CD14-positive monocyte (primary cell): ENCODE results near the gene PDE6B. TPM values are rescaled to one million over a fixed set of nuclear protein-coding genes. Genes with fewer than 3 reads are reported as not detected.

Source experiments
- DNase-seq, 3 donors: peaks; one replicate each; pipeline ENCODE4 v3.0.0-alpha.2; 2011 to 2022
- H2AFZ ChIP-seq: 2 replicates; pipeline ENCODE4 v1.6.0; 2012; ENCODE audit warnings: mild to moderate bottlenecking, low read depth, low read length, inconsistent platforms; ENCODE audit not compliant: insufficient read depth, poor library complexity, severe bottlenecking
- H3K27ac ChIP-seq, 2 donors: 1 replicate in 1 of 2; 2 replicates in 1 of 2; pipeline ENCODE4 v1.5.1; 2012 to 2013; ENCODE audit warnings: low read length in 2 of 2, control low read depth in 1 of 2, inconsistent platforms in 1 of 2, low read depth in 1 of 2, mild to moderate bottlenecking in 1 of 2
- H3K27me3 ChIP-seq, 2 donors: one replicate each; pipeline versions ENCODE4 v1.6.0 to v1.6.1; 2011 to 2013; ENCODE audit warnings: low read length in 2 of 2; ENCODE audit not compliant: control insufficient read depth in 2 of 2, insufficient read depth in 2 of 2
- H3K36me3 ChIP-seq, 2 donors: replicated peaks in 1 of 2; 1 replicate in 1 of 2; 2 replicates in 1 of 2; pipeline versions ENCODE4 v1.5.1 to v1.6.1; 2012 to 2013; ENCODE audit warnings: low read length in 2 of 2, control low read depth in 1 of 2, inconsistent platforms in 1 of 2, mild to moderate bottlenecking in 1 of 2; ENCODE audit not compliant: insufficient read depth in 2 of 2, control insufficient read depth in 1 of 2
- H3K4me1 ChIP-seq, 2 donors: 1 replicate in 1 of 2; 2 replicates in 1 of 2; pipeline versions ENCODE4 v1.5.1 to v1.6.1; 2012 to 2013; ENCODE audit warnings: low read length in 2 of 2, control low read depth in 1 of 2, inconsistent platforms in 1 of 2, mild to moderate bottlenecking in 1 of 2, moderate library complexity in 1 of 2; ENCODE audit not compliant: insufficient read depth in 2 of 2, control insufficient read depth in 1 of 2
- H3K4me2 ChIP-seq: replicated peaks from 2 replicates; pipeline ENCODE3; 2012; ENCODE audit warnings: low read length, moderate library complexity, mild to moderate bottlenecking; ENCODE audit not compliant: poor library complexity, severe bottlenecking; ENCODE audit errors: extremely low read depth
- H3K4me3 ChIP-seq, 3 experiments: fragments of 200-600 bp in 1 of 3; sonication (generic) in 1 of 3; replicated peaks in 1 of 3; 1 replicate in 2 of 3; 2 replicates in 1 of 3; pipeline ENCODE4 v1.5.1; 2011 to 2013; ENCODE audit warnings: low read length in 3 of 3, mild to moderate bottlenecking in 3 of 3, control low read depth in 2 of 3, low read depth in 2 of 3, inconsistent platforms in 1 of 3, moderate library complexity in 1 of 3
- H3K79me2 ChIP-seq: 2 replicates; pipeline ENCODE4 v1.6.0; 2012; ENCODE audit warnings: mild to moderate bottlenecking, control low read depth, inconsistent platforms, low read length, moderate library complexity; ENCODE audit not compliant: insufficient read depth
- H3K9ac ChIP-seq: 2 replicates; pipeline ENCODE4 v1.6.0; 2017; ENCODE audit warnings: low read length, mild to moderate bottlenecking; ENCODE audit not compliant: insufficient read depth, poor library complexity, severe bottlenecking
- H3K9me3 ChIP-seq, 2 donors: replicated peaks in 1 of 2; 1 replicate in 1 of 2; 2 replicates in 1 of 2; pipeline versions ENCODE4 v1.5.1 to v1.6.1; 2012 to 2013; ENCODE audit warnings: low read length in 2 of 2, control low read depth in 1 of 2; ENCODE audit not compliant: control insufficient read depth in 1 of 2, insufficient read depth in 1 of 2
- H4K20me1 ChIP-seq: 2 replicates; pipeline ENCODE4 v1.6.0; 2012; ENCODE audit warnings: mild to moderate bottlenecking, low read length, control low read depth, moderate library complexity; ENCODE audit not compliant: insufficient read depth
- H3K27ac Mint-ChIP-seq, 7 donors: one replicate each; pipeline ENCODE4 v1.8.0; 2020; ENCODE audit warnings: mild to moderate bottlenecking in 7 of 7, mixed read lengths in 7 of 7, moderate library complexity in 6 of 7, inconsistent platforms in 2 of 7
- H3K27me3 Mint-ChIP-seq, 3 donors: one replicate each; pipeline ENCODE4 v1.8.0; 2021 to 2022; ENCODE audit warnings: low read depth in 3 of 3, mild to moderate bottlenecking in 3 of 3, mixed read lengths in 3 of 3, moderate library complexity in 3 of 3, inconsistent platforms in 1 of 3
- H3K36me3 Mint-ChIP-seq, 2 donors: one replicate each; pipeline ENCODE4 v1.8.0; 2020; ENCODE audit warnings: mixed read lengths in 2 of 2, inconsistent platforms in 1 of 2, mild to moderate bottlenecking in 1 of 2
- H3K4me1 Mint-ChIP-seq: one replicate; pipeline ENCODE4 v1.8.0; 2020; ENCODE audit warnings: mild to moderate bottlenecking, mixed read lengths
- H3K4me3 Mint-ChIP-seq, 2 donors: one replicate each; pipeline ENCODE4 v1.8.0; 2020; ENCODE audit warnings: mild to moderate bottlenecking in 2 of 2, mixed read lengths in 2 of 2, moderate library complexity in 1 of 2
- H3K9me3 Mint-ChIP-seq, 7 donors: one replicate each; pipeline ENCODE4 v1.8.0; 2020 to 2022; ENCODE audit warnings: mixed read lengths in 7 of 7, mild to moderate bottlenecking in 6 of 7, moderate library complexity in 6 of 7, inconsistent platforms in 2 of 7
- CTCF ChIP-seq: fragments of 200-600 bp; IDR thresholded peaks from one replicate; pipeline ENCODE4 v1.8.0; 2022; ENCODE audit warnings: antibody characterized with exemption, mild to moderate bottlenecking
- WGBS: methylation state at CpG from one replicate; pipeline ENCODE4 v1.1.5; 2013; ENCODE audit warnings: missing lambda C conversion rate; ENCODE audit not compliant: insufficient coverage; 5-methylcytosine and 5-hydroxymethylcytosine counted together
- intact Hi-C, 2 donors: fragments of 100-400 bp; cut with micrococcal nuclease; formaldehyde crosslinking; loops; one replicate each; pipeline versions ENCODE4 v1.15.0 to v1.15.1; 2023
- polyA plus RNA-seq, 3 donors: library from polyadenylated mRNA; depleted of rRNA in 1 of 3; unstranded in 2 of 3; stranded (reverse) in 1 of 3; fragments of 300-500 nt in 2 of 3; fragments of >200 nt in 1 of 3; fragmentation: Illumina TruSeq in 2 of 3; gene quantifications; 1 replicate in 2 of 3; 2 replicates in 1 of 3; pipeline ENCODE4 v1.2.3, GENCODE V29; 2012 to 2021

Gene PDE6B
- polyA plus RNA-seq, 3 donors, result 3.7 to 6.3 (median 4.6) TPM

DNA sequence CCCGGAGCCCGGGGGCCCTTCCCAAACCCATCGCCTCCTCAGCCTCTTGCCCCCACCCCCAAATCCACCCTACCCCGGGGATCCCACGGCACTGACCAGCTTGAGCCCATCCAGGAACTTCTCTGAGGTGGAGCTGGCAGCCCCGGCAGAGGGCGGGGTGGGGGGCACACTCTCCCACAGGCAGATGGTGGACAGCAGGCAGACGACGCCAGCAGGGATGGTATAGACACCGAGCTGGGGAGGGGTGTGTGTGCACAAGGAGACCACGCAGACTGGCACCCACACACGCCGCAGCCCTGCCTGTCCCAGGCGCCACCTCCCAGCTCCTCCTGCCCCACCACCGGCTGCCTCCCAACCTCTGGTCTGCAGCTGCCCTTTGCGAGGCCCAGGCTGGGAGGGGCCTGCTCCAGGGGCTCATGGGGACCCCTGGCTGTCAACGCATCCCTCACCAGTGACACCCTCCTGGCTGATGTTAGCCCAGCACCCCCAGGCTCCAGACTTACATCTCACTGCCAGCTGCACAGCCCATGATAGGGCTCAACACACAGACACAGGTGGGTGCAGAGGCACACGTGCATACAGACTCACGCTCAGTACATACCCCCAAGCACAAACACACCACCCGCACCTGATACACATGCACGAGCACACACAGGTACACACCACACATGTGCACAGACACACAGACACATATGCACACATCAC lies 59.4 kb downstream of the PDE6B start:
- Mint-ChIP-seq H3K27ac (peak overlapping the region in 3 of 7 donors; percentile 2 to 57 (median 25)), H3K27me3 (peaks cover 0 to 12% (median 4%) of the 10 kb centered on the region in 3 donors), H3K9me3 (peaks cover 0 to 2% (median 0%) of the 10 kb centered on the region in 7 donors), H3K36me3 (peaks cover 12 to 23% of the 10 kb centered on the region in 2 donors), H3K4me1 (peaks cover 50% of the 10 kb centered on the region), H3K4me3 (no peak overlapping the region)
- H3K9ac ChIP-seq, result no peak overlapping the region
- H3K27ac ChIP-seq, result no peak overlapping the region
- no peak overlapping the region for H3K4me3 ChIP-seq
- no peak overlapping the region for H3K4me2 ChIP-seq
- intact Hi-C loops, result loop anchor here in 1 of 2 donors (5.0 to 10.0 kb wide), 3 partner anchors 98 to 898 kb away; partner anchors contain the start of gene ZNF141
- peaks cover 53 to 62% of the 10 kb centered on the region in 2 donors for H3K4me1 ChIP-seq
- TF ChIP-seq CTCF, result no peak
- H3K36me3 ChIP-seq, result peaks cover 4 to 18% of the 10 kb centered on the region in 2 donors
- no peak for DNase-seq
- WGBS, result 91% methylated on average over 16 of the region's 21 CpGs
- H4K20me1 ChIP-seq, result peaks cover 45% of the 10 kb centered on the region
- H3K27me3 ChIP-seq, result no peaks in the 10 kb centered on the region
- H3K79me2 ChIP-seq, result peaks cover 31% of the 10 kb centered on the region
- no peaks in the 10 kb centered on the region for H3K9me3 ChIP-seq
- no peak overlapping the region for H2AFZ ChIP-seq

GRCh38 chr4:685679-686412 lies 60.5 kb downstream of the PDE6B start:
- Mint-ChIP-seq H3K27me3 (peaks cover 0 to under 1% (median 0%) of the 10 kb centered on the region in 3 donors), H3K9me3 (peaks cover 0 to 2% (median 0%) of the 10 kb centered on the region in 7 donors), H3K36me3 (peaks cover 12 to 23% of the 10 kb centered on the region in 2 donors), H3K4me3 (no peak overlapping the region), H3K4me1 (peaks cover 51% of the 10 kb centered on the region), H3K27ac (peak overlapping the region in 3 of 7 donors; percentile 22 to 70 (median 54))
- peaks cover 45% of the 10 kb centered on the region for H4K20me1 ChIP-seq
- H3K9me3 ChIP-seq, result no peaks in the 10 kb centered on the region
- H3K4me1 ChIP-seq, result peaks cover 54 to 63% of the 10 kb centered on the region in 2 donors
- H3K4me2 ChIP-seq, result no peak overlapping the region
- no peak overlapping the region for H3K9ac ChIP-seq
- H3K4me3 ChIP-seq, result no peak overlapping the region
- H3K27ac ChIP-seq, result no peak overlapping the region
- H2AFZ ChIP-seq, result no peak overlapping the region
- intact Hi-C loops, result loop anchor here in 1 of 2 donors (5.0 to 10.0 kb wide), 2 partner anchors 351 to 896 kb away; partner anchors contain the start of gene ZNF141
- H3K27me3 ChIP-seq, result no peaks in the 10 kb centered on the region
- no peak for TF ChIP-seq CTCF
- H3K36me3 ChIP-seq, result peaks cover 4 to 18% of the 10 kb centered on the region in 2 donors
- H3K79me2 ChIP-seq, result peaks cover 35% of the 10 kb centered on the region
- 96% methylated on average over 34 of the region's 37 CpGs for WGBS
- no peak for DNase-seq
